Activated naive CD8-positive, alpha-beta T cell (primary cell): ENCODE results near the gene HSPBP1.

ENCODE experiments used
- H3K27ac Mint-ChIP-seq: one replicate; pipeline ENCODE4 v1.8.0; 2021; ENCODE audit warnings: mixed read lengths
- H3K27me3 Mint-ChIP-seq: one replicate; pipeline ENCODE4 v1.8.0; 2021; ENCODE audit warnings: mixed read lengths
- H3K36me3 Mint-ChIP-seq: one replicate; pipeline ENCODE4 v1.8.0; 2021; ENCODE audit warnings: mixed read lengths
- H3K4me1 Mint-ChIP-seq: one replicate; pipeline ENCODE4 v1.8.0; 2021; ENCODE audit warnings: low read depth, mixed read lengths
- H3K4me3 Mint-ChIP-seq: one replicate; pipeline ENCODE4 v1.8.0; 2021; ENCODE audit warnings: mild to moderate bottlenecking, mixed read lengths
- H3K9me3 Mint-ChIP-seq: one replicate; pipeline ENCODE4 v1.8.0; 2021; ENCODE audit warnings: low read depth, mixed read lengths

HSPBP1 gene

DNA sequence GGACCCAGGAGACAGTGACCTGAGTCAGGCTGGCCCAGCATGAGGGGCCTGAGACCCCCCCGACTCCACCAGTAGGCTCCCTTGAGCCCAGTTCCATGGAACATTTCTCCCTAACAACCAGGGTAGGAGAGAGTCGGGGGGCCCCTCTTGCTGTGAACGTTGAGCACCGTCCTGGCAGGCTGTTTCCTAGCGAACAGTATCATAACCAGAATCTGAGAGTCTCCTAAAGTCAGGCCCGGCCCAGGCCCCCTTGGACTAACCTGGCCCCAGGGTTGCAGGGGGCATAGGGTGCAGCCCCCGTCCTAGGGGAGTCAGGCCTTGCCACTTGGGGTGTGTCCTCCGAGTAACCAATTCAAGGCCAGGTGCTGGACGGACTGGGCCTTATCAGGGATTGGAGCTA is 31.5 kb upstream of the HSPBP1 start:
- Mint-ChIP-seq H3K36me3 (no peaks in the 10 kb centered on the region), H3K27ac (no peak overlapping the region), H3K27me3 (no peaks in the 10 kb centered on the region), H3K4me3 (no peak overlapping the region), H3K9me3 (no peaks in the 10 kb centered on the region), H3K4me1 (no peaks in the 10 kb centered on the region)

DNA sequence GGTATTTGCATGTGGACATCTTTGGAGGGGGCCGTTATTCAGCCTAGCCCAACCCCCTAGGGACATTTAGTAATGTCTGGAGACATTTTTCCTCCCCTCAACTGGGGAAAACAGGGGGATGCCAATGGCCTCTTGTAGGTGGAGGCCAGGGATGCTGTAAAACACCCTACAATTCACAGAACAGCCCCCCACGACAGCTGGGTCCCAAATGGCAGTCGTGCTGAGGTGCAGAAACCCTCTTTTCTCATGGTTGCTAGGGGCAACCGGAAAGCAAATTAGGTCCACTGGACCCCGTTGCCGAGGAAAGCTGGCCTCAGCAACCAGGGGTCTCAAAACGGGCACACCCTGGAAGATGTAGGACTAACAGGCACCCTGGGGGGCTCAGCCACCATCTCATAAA is 30.6 kb upstream of the HSPBP1 start:
- H3K4me1 Mint-ChIP-seq = no peaks in the 10 kb centered on the region
- no peaks in the 10 kb centered on the region for H3K36me3 Mint-ChIP-seq
- no peaks in the 10 kb centered on the region for H3K9me3 Mint-ChIP-seq
- no peaks in the 10 kb centered on the region for H3K27me3 Mint-ChIP-seq
- H3K4me3 Mint-ChIP-seq = no peak overlapping the region
- H3K27ac Mint-ChIP-seq = no peak overlapping the region

DNA sequence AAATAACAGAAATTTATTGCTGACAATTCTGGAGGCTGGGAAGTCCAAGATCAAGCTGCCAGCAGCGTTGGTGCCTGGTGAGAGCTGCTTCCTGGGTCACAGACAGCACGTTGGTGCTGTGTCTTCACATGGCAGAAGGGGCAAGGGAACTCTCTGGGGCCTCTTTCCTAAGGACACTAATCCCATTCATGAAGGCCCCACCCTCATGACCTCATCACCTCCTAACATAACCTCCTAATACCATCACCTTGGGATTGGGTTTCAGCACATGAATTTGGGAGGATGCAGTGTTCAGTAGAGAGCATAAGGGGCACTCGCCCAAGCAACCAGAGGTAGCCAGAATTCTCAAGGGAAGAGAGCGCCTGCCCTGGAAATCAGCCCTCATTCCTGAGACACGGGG is 29.5 kb upstream of the HSPBP1 start:
- Mint-ChIP-seq H3K36me3 (no peaks in the 10 kb centered on the region), H3K4me3 (no peak overlapping the region), H3K9me3 (no peaks in the 10 kb centered on the region), H3K27ac (no peak overlapping the region), H3K4me1 (no peaks in the 10 kb centered on the region), H3K27me3 (no peaks in the 10 kb centered on the region)

DNA sequence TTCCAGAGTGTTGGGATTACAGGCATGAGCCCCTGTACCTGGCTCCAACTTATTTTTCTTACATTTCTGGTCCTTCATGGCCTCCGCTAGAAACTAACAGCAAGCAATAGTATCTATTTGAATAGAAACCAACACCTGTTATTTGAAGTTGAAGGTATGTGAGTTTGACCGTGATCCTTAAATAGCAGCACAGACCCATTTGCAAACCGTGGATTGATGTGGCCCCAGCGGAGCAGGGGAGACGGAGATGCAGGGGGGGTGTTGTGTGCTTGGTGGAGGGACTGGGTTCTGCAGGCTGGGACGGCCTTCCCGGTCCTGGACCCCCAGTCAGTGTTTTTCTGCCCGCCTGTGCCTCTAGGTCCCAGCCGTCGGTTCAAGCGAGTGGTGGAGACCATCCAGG is 28.4 kb upstream of the HSPBP1 start:
- no peak overlapping the region for H3K27ac Mint-ChIP-seq
- no peak overlapping the region for H3K4me3 Mint-ChIP-seq
- H3K9me3 Mint-ChIP-seq = no peaks in the 10 kb centered on the region
- no peaks in the 10 kb centered on the region for H3K4me1 Mint-ChIP-seq
- H3K36me3 Mint-ChIP-seq = no peaks in the 10 kb centered on the region
- H3K27me3 Mint-ChIP-seq = no peaks in the 10 kb centered on the region

- Mint-ChIP-seq H3K4me3 (no peak overlapping the region), H3K9me3 (no peaks in the 10 kb centered on the region), H3K36me3 (no peaks in the 10 kb centered on the region), H3K27ac (no peak overlapping the region), H3K27me3 (no peaks in the 10 kb centered on the region), H3K4me1 (peaks cover 2% of the 10 kb centered on the region)
Observed at GRCh38 chr19:55306712-55307111, 26.8 kb upstream of the HSPBP1 start.

DNA sequence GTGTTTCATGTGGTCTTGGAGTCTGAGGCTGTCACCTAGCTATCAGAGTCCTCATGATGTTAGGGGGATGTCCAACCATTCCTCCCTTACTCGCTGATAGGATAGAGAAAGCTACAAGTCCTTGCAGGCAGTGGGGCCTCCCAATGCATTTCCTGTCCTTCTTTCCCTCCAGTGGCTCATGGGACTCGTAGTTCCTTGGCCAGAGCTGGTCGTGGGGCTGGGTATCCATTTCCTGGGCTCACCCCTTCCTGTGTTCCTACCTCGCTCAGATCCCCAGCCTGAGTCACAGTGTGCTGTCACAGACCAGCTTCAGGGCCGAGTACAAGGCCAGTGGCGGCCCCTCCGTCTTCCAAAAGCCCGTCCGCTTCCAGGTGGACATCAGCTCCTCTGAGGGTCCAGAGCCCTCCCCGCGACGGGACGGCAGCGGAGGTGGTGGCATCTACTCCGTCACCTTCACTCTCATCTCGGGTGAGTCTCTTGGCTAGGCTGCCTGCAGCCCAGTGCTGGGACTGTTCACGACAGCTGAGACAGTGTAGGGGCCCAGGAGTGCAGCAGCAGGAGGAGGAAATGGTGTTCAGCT is 26.2 kb upstream of the HSPBP1 start:
- Mint-ChIP-seq H3K27ac (no peak overlapping the region), H3K27me3 (no peaks in the 10 kb centered on the region), H3K9me3 (no peaks in the 10 kb centered on the region), H3K36me3 (no peaks in the 10 kb centered on the region), H3K4me1 (peaks cover 2% of the 10 kb centered on the region), H3K4me3 (no peak overlapping the region)

DNA sequence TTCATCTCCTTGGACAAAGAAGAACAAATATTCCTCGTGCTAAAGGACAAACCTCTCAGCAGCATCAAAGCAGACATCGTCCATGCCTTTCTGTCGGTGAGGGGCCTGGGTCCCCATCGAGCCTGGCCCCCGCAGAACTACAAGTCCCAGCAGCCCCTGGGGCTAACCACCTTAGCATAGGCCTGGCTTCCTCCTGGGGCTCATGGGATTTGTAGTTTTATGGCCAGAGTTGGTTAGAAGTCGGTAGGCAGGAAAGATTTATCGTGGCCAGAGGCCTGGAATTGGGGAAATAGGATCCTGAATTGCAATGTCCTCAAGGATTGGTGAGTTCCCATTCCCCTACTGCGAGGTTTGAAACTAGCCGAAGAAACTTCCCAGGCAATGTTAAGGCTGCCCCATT is 25.6 kb upstream of the HSPBP1 start:
- H3K27ac Mint-ChIP-seq = no peak overlapping the region
- no peak overlapping the region for H3K4me3 Mint-ChIP-seq
- H3K27me3 Mint-ChIP-seq = no peaks in the 10 kb centered on the region
- H3K36me3 Mint-ChIP-seq = no peaks in the 10 kb centered on the region
- peaks cover 2% of the 10 kb centered on the region for H3K4me1 Mint-ChIP-seq
- no peaks in the 10 kb centered on the region for H3K9me3 Mint-ChIP-seq

DNA sequence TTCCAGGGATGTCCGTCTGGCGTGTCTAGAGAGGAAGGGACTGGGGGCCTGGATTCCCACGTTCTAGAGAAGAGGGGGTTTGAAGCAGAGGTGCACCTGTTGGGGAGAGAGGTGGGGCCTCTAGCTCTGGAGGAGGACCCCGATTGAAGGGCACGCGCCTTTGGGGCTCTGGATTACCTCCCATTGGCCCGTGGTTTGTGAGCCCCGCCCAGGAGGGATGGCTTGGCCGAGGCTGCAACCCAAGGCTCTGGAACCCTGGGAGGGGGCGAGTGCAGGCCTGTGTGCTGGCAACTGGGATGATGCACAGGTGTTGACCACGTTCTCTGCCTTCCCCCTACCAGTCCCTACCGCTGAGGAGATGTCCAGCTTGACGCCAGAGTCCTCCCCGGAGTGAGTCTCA is 25.1 kb upstream of the HSPBP1 start:
- Mint-ChIP-seq H3K36me3 (no peaks in the 10 kb centered on the region), H3K4me3 (no peak overlapping the region), H3K9me3 (no peaks in the 10 kb centered on the region), H3K27me3 (no peaks in the 10 kb centered on the region), H3K4me1 (peaks cover 2% of the 10 kb centered on the region), H3K27ac (no peak overlapping the region)

- Mint-ChIP-seq H3K4me3 (no peak overlapping the region), H3K36me3 (no peaks in the 10 kb centered on the region), H3K9me3 (no peaks in the 10 kb centered on the region), H3K27ac (no peak overlapping the region), H3K4me1 (peaks cover 2% of the 10 kb centered on the region), H3K27me3 (no peaks in the 10 kb centered on the region)
Observed at GRCh38 chr19:55304279-55304978, 24.5 kb upstream of the HSPBP1 start.

GRCh38 chr19:55303477-55303876 is 23.6 kb upstream of the HSPBP1 start:
- H3K36me3 Mint-ChIP-seq = no peaks in the 10 kb centered on the region
- no peaks in the 10 kb centered on the region for H3K27me3 Mint-ChIP-seq
- peaks cover 2% of the 10 kb centered on the region for H3K4me1 Mint-ChIP-seq
- no peak overlapping the region for H3K4me3 Mint-ChIP-seq
- no peaks in the 10 kb centered on the region for H3K9me3 Mint-ChIP-seq
- H3K27ac Mint-ChIP-seq = no peak overlapping the region

DNA sequence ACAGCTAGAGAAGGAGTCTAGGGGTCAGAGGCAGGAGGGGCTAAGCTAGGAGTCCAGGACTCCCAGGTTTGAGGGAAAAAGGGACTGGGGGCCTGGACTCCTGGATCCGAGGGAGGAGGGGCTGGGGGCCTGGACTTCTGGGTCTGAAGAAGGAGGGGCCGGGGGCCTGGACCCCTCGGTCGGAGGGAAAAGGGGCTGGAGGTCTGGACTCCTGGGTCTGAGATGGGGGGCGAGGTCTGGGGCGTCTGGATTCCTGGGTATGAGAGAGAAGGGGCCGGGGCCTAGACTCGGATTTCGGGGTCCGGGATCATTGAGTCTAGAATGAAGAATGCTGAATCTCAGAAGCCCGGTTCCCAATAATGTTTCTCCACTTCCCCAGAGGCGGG is 22.4 kb upstream of the HSPBP1 start:
- peak overlapping the region; percentile 88 for H3K4me3 Mint-ChIP-seq
- no peaks in the 10 kb centered on the region for H3K27me3 Mint-ChIP-seq

GRCh38 chr19:55301459-55302317 is 21.8 kb upstream of the HSPBP1 start:
- peaks cover 2% of the 10 kb centered on the region for H3K4me1 Mint-ChIP-seq
- H3K27ac Mint-ChIP-seq = peak overlapping the region; percentile 75
- H3K4me3 Mint-ChIP-seq = peak overlapping the region; percentile 88
- no peaks in the 10 kb centered on the region for H3K36me3 Mint-ChIP-seq
- H3K27me3 Mint-ChIP-seq = no peaks in the 10 kb centered on the region
- H3K9me3 Mint-ChIP-seq = no peaks in the 10 kb centered on the region

More for the DNA sequence above, 22.4 kb upstream of the HSPBP1 start:
- Mint-ChIP-seq H3K9me3 (no peaks in the 10 kb centered on the region), H3K27ac (peak overlapping the region; percentile 75), H3K4me1 (peaks cover 2% of the 10 kb centered on the region), H3K36me3 (no peaks in the 10 kb centered on the region)

DNA sequence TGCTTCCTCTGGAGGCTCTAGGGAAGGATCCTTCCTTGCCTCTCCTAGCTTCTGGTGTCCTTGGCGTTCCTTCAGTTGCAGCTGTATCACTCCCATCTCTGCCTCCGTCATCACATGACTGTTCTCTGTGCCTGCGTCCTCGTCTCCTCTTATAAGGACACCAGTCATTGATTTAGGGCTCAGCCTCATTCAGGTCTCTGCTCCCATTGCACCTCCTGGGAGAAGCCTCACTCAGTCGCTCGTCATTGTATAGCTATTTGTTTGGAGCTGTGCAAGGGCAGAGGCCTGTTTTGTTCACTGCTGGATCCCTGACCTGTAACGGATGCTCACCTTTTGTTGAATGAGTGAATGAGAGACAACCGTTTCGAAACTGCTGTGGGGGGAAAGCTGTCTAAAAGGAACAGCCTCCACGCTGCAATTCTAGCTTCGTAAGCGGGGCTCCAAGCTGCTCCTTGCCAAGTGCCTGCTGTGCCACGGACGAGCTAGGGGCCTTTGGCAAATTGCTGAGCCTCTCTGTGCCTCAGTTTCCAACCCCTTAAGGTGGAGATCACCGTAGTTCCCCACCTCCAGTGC is 21.1 kb upstream of the HSPBP1 start:
- Mint-ChIP-seq H3K27me3 (no peaks in the 10 kb centered on the region), H3K4me3 (peak overlapping the region; percentile 88), H3K27ac (peak overlapping the region; percentile 61), H3K36me3 (no peaks in the 10 kb centered on the region), H3K9me3 (no peaks in the 10 kb centered on the region), H3K4me1 (peaks cover 2% of the 10 kb centered on the region)

DNA sequence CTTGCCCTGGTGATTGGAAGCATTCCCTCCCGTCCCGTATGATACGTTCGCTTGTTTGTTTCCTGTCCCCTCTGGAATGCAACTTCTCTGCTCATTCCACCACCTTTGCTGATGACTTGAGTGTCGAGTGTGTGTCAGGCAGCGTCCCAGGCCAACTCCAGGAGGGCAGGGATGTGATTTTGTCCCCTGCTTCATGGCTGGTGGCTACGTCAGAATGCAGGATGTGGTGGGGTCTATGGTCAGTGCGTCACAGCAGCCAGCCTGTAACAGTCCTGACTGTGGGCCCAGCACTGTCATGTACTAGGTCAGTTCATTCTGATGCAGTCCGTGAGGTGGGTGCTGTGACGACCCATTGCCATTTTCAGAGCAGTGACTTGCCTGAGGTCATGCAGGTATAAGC is 20.1 kb upstream of the HSPBP1 start:
- Mint-ChIP-seq H3K4me3 (no peak overlapping the region), H3K4me1 (peaks cover 2% of the 10 kb centered on the region), H3K27ac (no peak overlapping the region), H3K36me3 (no peaks in the 10 kb centered on the region), H3K27me3 (no peaks in the 10 kb centered on the region), H3K9me3 (no peaks in the 10 kb centered on the region)

- Mint-ChIP-seq H3K9me3 (no peaks in the 10 kb centered on the region), H3K27me3 (no peaks in the 10 kb centered on the region), H3K36me3 (no peaks in the 10 kb centered on the region), H3K4me3 (no peak overlapping the region), H3K4me1 (peaks cover 2% of the 10 kb centered on the region), H3K27ac (no peak overlapping the region)
Observed at GRCh38 chr19:55297267-55297666, 17.4 kb upstream of the HSPBP1 start.
